GM19240 (cell line): ENCODE measurements around the gene MAP3K14.

ENCODE experiments used
- DNase-seq: peaks from one replicate; pipeline ENCODE4 v3.0.0; 2011; ENCODE audit warnings: low spot score; ENCODE audit not compliant: insufficient read length

MAP3K14 gene

GRCh38 chr17:45223539-45224528, 93.0 kb downstream of the MAP3K14 start:
- DNase-seq = no peak

GRCh38 chr17:45222996-45223538, 93.8 kb downstream of the MAP3K14 start:
- no peak for DNase-seq

DNA sequence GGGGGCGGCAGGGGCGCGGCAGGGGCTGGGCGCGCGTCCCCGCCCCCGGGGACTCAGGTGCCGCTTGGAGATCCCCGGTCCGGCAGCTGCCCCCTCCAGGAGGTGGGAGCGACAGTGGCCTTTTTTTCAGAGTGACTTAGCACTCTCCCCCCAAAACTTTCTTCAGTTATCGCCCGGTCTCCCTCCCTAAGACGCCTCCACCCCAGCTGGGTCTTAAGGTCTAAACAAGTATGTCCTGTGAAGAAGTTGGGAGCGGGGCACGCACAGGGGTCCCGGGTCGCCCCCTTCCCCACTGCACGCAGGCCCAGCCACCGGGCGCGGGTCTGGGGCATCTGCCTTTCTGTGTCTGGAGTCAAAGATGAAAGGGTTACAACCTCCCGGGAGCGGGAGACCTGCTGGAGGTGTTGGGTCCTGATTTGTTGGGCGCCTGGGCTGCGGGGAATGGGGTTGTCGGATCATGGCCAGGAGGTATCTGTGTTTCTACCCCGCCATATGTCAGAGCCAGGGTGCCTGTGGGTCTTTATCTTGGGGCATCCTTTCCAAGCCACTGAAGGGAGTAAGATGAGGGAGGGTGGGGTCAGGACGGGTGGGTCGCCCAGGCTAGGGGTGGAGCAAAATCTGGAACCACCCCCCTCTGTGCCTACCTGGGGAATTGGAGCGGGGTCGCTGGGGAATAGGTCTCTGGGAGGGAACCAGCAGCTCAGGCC, 94.4 kb downstream of the MAP3K14 start:
- DNase-seq = no peak

- no peak for DNase-seq
Observed at GRCh38 chr17:45222014-45222288, 94.9 kb downstream of the MAP3K14 start.

DNA sequence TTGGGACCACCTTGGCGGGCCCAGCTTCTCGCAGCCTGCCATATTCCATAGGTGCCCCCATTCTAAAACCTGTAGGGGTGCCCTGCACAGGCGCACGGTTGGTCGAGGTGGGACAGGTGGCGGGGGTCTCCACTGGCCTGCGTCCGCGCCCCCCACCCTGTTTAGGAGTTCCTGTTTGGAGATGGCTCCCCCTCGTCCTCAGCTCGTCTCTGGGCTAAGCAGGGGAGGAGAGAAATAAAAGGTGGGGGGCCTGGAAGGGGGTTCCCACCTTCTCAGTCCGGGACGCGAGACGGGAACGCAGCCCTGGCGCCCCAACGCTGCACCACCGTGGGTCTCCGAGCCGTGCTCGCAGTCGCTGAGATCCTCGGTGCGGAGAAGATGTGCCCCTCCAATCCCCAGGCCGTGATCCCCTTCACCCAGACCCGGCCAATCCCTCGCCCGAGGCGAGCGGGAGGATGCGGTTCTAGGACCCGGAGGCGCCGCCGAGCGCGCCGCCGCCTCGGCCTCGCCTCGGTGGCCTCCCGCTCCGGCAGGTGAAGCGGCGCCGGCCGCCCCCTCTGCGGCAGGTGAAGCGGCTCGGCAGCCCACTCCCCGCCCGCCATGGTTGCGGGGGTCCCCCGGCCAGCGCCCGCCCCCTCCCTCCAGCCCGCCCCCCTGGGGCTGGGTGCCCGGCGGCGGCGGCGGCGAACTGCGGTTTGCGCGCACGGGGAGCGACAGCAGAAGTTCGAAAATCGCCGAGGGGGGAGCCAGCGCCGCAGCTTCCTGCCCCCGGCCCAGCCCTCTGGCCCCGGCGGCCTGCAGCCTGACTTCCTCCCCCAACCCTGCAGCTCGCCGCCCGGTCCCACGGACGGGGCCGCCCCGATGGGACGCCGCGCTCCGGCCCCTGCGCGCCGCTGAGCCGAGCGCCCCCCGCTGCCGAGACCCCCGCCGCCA, 95.5 kb downstream of the MAP3K14 start, which contains the start of gene FMNL1:
FMNL1 (plus strand) TSS at position 805 of the 933 bp plus-strand sequence. CDS start 240 bp downstream, outside the sequence.
- DNase-seq = no peak

DNA sequence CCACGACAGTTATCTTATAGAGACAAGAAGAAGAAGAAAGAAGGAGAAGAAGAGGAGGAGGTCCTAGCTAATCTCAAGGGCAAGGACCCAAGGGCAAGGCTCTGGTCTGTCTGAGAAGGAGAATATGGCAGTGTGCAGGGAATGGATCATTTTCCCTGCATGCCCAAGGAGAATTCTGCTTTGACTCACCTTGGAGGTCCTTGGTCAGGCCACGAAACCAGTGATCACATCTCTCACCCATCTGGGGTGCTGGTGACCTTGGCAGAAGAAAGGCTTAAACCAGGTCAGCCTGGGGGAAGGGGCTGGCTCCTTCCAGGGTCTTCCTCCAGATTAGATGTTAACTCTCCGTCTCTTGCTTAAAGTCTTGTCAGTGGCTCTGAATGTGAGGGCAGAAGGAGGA, 96.7 kb downstream of the MAP3K14 start:
- no peak for DNase-seq

DNA sequence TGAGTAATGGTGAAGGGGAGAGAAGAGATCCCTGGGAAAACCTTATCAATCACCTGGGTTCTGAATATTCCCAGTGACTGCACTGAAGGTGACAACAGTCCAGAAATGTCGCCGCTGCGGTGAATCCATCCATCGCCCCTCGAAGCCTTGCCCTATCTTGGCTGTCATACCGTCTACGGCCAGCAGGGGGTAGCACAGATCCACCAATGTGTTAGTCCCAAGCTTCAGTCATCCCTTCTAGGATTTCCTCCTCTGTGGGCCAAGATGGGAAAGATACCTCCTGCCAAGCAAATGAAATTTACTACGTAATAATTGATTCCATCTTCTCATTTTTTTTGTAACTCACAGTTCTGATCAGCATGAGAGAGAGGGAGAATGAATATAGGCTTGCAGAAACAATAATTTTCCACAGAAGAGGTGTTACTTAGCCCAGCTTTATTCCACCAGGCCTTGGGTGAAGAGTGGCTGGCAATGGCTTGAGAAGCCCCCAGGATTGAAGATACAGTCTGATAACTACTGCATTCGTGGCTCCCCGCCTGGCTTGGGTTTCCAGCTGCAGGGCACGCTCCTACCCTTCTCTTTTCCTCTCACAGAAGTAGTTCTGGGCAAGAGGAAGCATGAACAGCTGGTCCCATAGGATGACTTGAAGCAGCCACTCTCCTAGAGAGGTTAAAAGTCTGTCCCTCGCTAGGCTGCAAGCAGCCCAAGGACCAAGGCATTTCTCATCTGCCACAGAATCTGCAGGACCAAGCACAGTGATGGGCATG, 97.7 kb downstream of the MAP3K14 start:
- DNase-seq = no peak
